HG03354 (cell line): Measurements from ENCODE around the gene OSBPL8.
"Not testable (repeated sequence)": the region's sequence is repeated elsewhere in the genome, so short reads cannot be mapped to it uniquely, and the experiment has no call there.

Experiments used
- ATAC-seq: cut with Tn5 transposase; IDR thresholded peaks from one replicate; pipeline ENCODE4 v1.9.1; 2021; ENCODE audit warnings: mild to moderate bottlenecking; ENCODE audit not compliant: unreplicated experiment, poor library complexity, severe bottlenecking

OSBPL8 gene

GRCh38 chr12:76531056-76531455 is 28.5 kb downstream of the OSBPL8 start:
- no peak for ATAC-seq

GRCh38 chr12:76530516-76530915 is 29.1 kb downstream of the OSBPL8 start:
- ATAC-seq: no peak

DNA sequence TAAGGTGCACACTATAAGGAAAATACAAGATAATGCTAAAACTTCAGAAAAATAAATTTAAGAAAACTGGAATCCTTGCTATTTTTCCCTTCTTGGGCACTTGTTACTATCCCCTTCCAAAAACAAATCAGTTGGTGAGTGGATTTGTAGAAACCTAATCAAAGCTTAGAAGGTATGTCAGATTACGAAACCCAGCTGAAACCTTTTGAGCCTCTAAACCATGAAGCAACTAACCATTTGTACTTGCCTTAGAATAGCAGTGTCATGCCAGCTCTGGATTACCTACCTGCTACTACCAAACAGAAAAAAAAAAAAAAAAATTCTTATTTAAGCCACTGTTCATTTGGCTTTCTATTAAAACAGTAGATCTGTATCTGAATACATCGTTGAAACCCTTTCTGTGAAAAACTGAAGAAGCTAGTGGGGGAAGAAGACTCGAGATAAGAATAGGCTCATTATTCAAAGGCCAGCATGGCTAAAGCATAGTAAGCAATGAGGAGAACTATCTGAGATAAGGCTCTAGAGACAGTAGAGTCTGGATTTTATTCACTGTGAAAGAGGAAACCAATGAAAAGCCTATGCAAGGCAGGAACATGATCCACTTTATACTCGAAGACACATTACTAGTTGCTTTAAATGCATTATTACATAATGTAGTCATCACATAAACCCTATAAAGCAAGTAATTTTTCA is 30.2 kb downstream of the OSBPL8 start:
- ATAC-seq: no peak

GRCh38 chr12:76523408-76523807 is 36.2 kb downstream of the OSBPL8 start:
- ATAC-seq: no peak

GRCh38 chr12:76520348-76520747 is 39.2 kb downstream of the OSBPL8 start:
- ATAC-seq: no peak

DNA sequence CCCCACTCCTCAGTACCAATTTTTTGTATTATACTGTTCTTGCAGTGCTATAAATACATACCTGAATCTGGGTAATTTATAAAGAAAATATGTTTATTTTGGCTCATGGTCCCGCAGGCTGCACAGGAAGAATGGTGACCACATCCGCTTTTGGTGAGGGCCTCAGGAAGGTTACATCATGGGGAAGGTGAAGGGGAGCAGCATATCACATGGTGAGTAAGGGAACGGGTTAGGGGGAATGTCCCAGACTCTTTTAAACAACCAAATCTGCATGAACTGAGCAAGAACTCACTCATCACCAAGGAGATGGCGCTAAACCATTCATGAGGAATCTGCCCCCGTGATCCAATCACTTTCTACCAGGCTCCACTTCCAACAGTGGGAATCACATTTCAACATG is 40.0 kb downstream of the OSBPL8 start:
- no peak for ATAC-seq

- no peak for ATAC-seq
Observed at GRCh38 chr12:76518699-76519098, 40.9 kb downstream of the OSBPL8 start.

- ATAC-seq: no peak
Observed at GRCh38 chr12:76515271-76515670, 44.3 kb downstream of the OSBPL8 start.

GRCh38 chr12:76511116-76511716 is 48.4 kb downstream of the OSBPL8 start:
- ATAC-seq: peak; percentile 94

DNA sequence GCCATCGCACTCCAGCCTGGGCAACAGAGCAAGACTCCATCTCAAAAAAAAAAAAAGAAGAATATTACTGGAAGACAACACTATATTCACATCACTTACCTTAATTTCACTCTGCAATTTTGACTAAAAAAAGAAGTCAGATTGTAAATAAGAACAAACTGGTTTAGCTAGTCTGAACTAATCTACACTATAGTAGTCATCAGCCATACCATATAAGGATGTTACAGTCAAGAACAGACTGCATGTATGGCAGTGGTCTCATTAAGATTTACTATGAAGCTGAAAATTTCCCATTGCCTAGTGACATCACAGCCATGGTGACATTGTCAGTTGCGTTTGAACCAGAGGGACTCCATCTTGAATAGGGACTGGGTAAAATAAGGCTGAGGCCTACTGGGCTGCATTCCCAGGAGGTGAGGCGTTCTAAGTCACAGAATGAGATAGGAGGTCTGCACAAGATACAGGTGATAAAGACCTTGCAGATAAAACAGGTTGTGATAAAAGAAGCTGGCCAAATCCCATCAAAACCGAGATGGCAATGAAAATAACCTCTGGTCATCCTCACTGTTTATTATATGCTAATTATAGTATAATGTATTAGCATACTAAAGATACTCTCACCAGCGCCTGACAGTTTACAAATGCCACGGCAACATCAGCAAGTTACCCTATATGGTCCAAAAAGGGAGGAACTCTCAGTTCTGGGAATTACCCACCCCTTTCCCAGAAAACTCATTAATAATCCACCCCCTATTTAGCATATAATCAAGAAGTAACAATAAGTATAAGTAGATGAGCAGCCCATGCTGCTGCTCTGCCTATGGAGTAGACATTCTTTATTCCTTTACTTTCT is 51.2 kb downstream of the OSBPL8 start:
- ATAC-seq: no peak

DNA sequence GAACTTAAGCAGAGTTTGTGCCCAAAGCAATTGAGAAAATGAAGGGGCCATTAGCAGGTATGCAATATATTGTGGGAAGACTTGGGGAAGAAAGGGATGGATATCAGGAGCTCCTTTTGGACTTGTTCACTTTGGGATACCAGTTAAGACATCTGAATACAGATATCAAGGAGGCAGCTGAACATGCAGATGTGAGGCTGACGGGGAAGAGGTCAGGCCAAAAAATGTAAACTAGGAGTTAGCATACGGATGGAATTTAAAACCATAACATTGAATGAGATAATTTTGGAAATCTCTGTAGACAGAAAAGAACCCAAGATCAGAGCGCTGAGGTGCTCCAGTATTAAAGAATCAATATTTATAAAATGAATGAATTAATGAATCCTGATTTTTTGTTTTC is 53.4 kb downstream of the OSBPL8 start:
- no peak for ATAC-seq

- no peak for ATAC-seq
Observed at GRCh38 chr12:76505050-76505449, 54.5 kb downstream of the OSBPL8 start.

GRCh38 chr12:76504606-76505005 is 55.0 kb downstream of the OSBPL8 start:
- ATAC-seq: no peak

GRCh38 chr12:76503957-76504356 is 55.6 kb downstream of the OSBPL8 start:
- no peak for ATAC-seq

DNA sequence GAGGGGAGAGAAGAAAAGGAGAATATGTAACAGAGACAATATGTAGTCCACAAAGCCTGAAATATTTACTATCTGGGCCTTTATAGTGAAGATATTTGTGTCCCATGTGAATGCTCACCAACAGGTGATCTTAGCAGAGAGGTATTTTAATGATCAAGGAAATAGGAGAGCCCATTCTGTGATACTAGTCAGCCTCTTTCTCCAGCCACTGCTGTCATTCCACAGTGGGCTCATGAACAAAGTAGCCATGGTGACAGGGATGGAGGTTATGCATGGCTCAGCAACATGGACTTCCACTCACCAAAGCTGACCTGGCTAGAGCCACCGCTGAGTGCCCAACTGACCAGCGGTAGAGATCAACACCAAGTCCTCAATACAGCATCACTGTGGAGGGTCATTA is 58.2 kb downstream of the OSBPL8 start:
- ATAC-seq: no peak

- not testable (repeated sequence) for ATAC-seq
Observed at GRCh38 chr12:76499136-76499535, 60.4 kb downstream of the OSBPL8 start.

DNA sequence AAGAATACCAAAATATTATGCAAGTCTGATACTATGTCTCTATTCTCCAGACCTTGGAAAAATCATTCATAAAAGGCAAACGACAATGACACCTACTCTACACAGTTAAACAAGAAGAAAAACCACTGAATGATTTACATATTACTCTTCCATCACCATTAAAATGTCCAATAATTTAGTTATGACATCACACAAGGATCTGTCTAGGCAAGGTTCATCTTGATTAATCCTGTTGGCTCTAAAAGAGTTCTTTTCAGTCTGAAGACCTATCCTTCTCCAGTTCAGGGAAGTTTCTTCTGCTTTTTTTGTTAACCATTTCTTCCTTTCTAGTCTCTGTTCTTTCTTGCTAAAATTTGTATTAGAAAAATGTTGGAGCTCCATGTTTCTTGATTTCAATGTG is 64.0 kb downstream of the OSBPL8 start:
- ATAC-seq: no peak

GRCh38 chr12:76491292-76491691 is 68.3 kb downstream of the OSBPL8 start:
- ATAC-seq: no peak

- ATAC-seq: no peak
Observed at GRCh38 chr12:76490763-76491162, 68.8 kb downstream of the OSBPL8 start.

DNA sequence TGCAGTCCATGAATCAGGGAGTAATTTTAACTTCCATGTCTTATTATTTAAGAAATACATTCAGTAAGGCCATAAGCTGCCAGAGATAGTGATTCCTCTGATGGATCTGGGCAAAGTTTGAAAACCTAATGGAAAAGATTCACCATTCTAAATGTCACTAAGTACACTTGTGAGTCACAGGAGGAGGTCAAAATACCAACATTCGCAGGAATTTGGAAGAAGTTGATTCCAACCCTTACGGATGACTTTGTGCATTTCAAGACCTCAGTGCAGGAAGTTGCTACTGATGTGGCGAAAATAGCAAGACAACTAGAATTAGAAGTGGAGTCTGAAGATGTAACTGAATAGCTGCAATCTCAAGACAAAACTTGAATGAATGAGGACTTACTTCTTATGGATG is 69.8 kb downstream of the OSBPL8 start:
- no peak for ATAC-seq

GRCh38 chr12:76486011-76486410 is 73.6 kb downstream of the OSBPL8 start:
- no peak for ATAC-seq
